Pancreas (tissue), 10 donors: ENCODE data around the gene CARS2. TPM values are rescaled to one million over a fixed set of nuclear protein-coding genes. Genes with fewer than 3 reads are reported as not detected.

Experiments used
- ATAC-seq, 4 donors: fragments of 200-7000 bp; cut with Tn5 transposase; one replicate each; pipeline versions ENCODE4 v1.8.0 to v1.9.1; 2020; ENCODE audit warnings: mild to moderate bottlenecking in 4 of 4, moderate library complexity in 4 of 4
- DNase-seq, 6 donors: peaks; one replicate each; pipeline ENCODE4 v3.0.0-alpha.2; 2020
- FAIRE-seq: peaks from 2 replicates; lab custom pipeline; 2012; peaks lifted over from hg19 to GRCh38; lab: Jason Lieb, UNC
- H3K27ac ChIP-seq, 4 donors: fragments of 200-600 bp; sonication (generic); 1 replicate in 3 of 4; 2 replicates in 1 of 4; pipeline versions ENCODE4 v1.5.0 to v1.8.0; 2020
- H3K27me3 ChIP-seq, 4 donors: fragments of 200-600 bp; one replicate each; pipeline ENCODE4 v1.8.0; 2021
- H3K36me3 ChIP-seq, 3 donors: fragments of 200-600 bp; sonication (generic) in 1 of 3; one replicate each; pipeline versions ENCODE4 v1.5.0 to v1.8.0; 2020 to 2021
- H3K4me1 ChIP-seq, 3 donors: fragments of 200-600 bp; one replicate each; pipeline ENCODE4 v1.8.0; 2021
- H3K4me3 ChIP-seq, 4 donors: fragments of 200-600 bp; sonication (generic) in 2 of 4; one replicate each; pipeline versions ENCODE4 v1.5.0 to v1.8.0; 2020 to 2021
- H3K9me3 ChIP-seq, 4 donors: fragments of 200-600 bp; one replicate each; pipeline ENCODE4 v1.8.0; 2021
- WGBS, 2 donors: extraction: QIAGEN DNeasy Blood & Tissue Kit; methylation state at CpG; one replicate each; pipeline ENCODE4 v1.1.7; 2013; 5-methylcytosine and 5-hydroxymethylcytosine counted together
- intact Hi-C, 3 donors: fragments of 100-400 bp; cut with DNase I; formaldehyde crosslinking; loops; one replicate each; pipeline versions ENCODE4 v1.11.1 to v1.14.2; 2022
- polyA plus RNA-seq, 2 donors: library from polyadenylated mRNA; stranded (reverse); fragments of 200-250 nt; gene quantifications; one replicate each; pipeline ENCODE4 v1.2.3, GENCODE V29; 2013
- total RNA-seq, 6 donors: library from RNA; stranded (reverse); fragmentation: NEBNext Ultra II Directional in 4 of 6; extraction: Animal tissue kit (Norgen Biotek cat#: 25700) in 4 of 6; gene quantifications; one replicate each; pipeline versions ENCODE4 v1.2.1 to v1.2.4, GENCODE V29; 2021 to 2023
- TF ChIP-seq, protein P1 (sequence below), 4 donors: fragments of 200-600 bp; sonication (generic) in 3 of 4; IDR thresholded peaks; one replicate each; pipeline versions ENCODE4 v1.5.0 to v1.8.0; 2021; ENCODE audit warnings: antibody characterized with exemption in 4 of 4
- donor health status: healthy with polysubstance abuse.
- donor health status: DM: no; HTN: no; CAD: no; lungs with moderate emphysema.
- donor health status: DM: no; HTN: no; CAD: no.
- donor health status: control.
- donor health status: control.
- donor health status: Bipolar disorder and iron deficiency.
- donor health status: DM: yes; HTN: yes; CAD: no.
- donor health status: DM: no; HTN: no; CAD: no.
- donor health status: DM: no; HTN: no; CAD: no.
- donor health status: DM: yes; HTN: yes; CAD: no.

Gene CARS2
- total and polyA plus RNA-seq, 8 donors = 18.2 to 98.7 (median 23.7) TPM

DNA sequence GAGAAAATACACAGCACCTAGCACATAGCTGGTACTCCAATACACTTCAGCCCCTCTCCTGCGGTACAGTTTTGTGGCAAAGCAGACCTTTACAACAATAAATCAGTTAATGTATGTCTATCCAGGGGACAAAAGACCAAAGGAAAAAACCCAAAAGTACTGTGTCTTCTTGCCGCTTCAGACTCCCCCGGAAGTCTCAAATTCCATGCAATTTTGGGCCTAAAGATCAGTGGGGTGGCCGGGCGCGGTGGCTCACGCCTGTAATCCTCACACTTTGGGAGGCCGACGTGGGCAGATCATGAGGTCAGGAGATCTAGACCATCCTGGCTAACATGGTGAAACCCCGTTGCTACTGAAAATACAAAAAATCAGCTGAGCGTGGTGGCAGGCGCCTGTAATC, 16.2 kb downstream of the CARS2 start:
- ATAC-seq (no peak), DNase-seq (peak in 1 of 6 donors; percentile 0), FAIRE-seq (no peak)
- no peaks in the 10 kb centered on the region for H3K27me3 ChIP-seq
- WGBS, 2 donors = 94 to 96% methylated on average over 12 of the region's 12 CpGs
- peaks cover 0 to 4% (median 0%) of the 10 kb centered on the region in 3 donors for H3K4me1 ChIP-seq
- H3K4me3 ChIP-seq = no peak overlapping the region
- H3K9me3 ChIP-seq = no peaks in the 10 kb centered on the region
- peaks cover 0 to 17% (median 0%) of the 10 kb centered on the region in 3 donors for H3K36me3 ChIP-seq
- H3K27ac ChIP-seq = no peak overlapping the region
- intact Hi-C loops = no loop called here
- TF ChIP-seq, protein P1, sequence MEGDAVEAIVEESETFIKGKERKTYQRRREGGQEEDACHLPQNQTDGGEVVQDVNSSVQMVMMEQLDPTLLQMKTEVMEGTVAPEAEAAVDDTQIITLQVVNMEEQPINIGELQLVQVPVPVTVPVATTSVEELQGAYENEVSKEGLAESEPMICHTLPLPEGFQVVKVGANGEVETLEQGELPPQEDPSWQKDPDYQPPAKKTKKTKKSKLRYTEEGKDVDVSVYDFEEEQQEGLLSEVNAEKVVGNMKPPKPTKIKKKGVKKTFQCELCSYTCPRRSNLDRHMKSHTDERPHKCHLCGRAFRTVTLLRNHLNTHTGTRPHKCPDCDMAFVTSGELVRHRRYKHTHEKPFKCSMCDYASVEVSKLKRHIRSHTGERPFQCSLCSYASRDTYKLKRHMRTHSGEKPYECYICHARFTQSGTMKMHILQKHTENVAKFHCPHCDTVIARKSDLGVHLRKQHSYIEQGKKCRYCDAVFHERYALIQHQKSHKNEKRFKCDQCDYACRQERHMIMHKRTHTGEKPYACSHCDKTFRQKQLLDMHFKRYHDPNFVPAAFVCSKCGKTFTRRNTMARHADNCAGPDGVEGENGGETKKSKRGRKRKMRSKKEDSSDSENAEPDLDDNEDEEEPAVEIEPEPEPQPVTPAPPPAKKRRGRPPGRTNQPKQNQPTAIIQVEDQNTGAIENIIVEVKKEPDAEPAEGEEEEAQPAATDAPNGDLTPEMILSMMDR (IDR thresholded peaks at IDR 0.05) = no peak

DNA sequence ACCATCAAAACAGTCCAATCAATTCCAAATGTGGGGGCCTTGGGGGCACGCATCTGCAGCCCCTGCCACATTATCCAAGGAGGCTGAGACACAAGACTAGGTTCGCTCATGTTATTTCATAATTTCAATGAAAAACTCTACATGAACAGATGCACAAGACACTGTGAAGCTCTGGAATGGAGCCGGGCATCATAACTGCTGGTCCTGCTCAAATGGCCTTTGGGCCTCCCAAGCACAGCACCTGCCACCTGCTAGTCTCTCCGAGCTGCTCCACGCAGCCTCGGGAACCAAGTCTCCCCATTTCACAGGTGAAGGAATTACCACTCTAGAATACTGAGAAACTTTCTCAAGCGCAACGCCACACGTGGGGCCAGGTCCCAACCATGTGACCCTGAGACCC, 16.9 kb downstream of the CARS2 start:
- intact Hi-C loops = no loop called here
- Histone ChIP-seq H3K27ac (no peak overlapping the region), H3K27me3 (no peaks in the 10 kb centered on the region), H3K4me1 (peaks cover 0 to 4% (median 0%) of the 10 kb centered on the region in 3 donors), H3K36me3 (peaks cover 0 to 12% (median 0%) of the 10 kb centered on the region in 3 donors), H3K4me3 (no peak overlapping the region), H3K9me3 (no peaks in the 10 kb centered on the region)
- ATAC-seq (no peak), DNase-seq (peak in 1 of 6 donors; percentile 2), FAIRE-seq (no peak)
- TF ChIP-seq, protein P1 (IDR thresholded peaks at IDR 0.05) = no peak
- 87 to 90% methylated on average over 9 of the region's 9 CpGs for whole genome bisulfite sequencing, 2 donors

DNA sequence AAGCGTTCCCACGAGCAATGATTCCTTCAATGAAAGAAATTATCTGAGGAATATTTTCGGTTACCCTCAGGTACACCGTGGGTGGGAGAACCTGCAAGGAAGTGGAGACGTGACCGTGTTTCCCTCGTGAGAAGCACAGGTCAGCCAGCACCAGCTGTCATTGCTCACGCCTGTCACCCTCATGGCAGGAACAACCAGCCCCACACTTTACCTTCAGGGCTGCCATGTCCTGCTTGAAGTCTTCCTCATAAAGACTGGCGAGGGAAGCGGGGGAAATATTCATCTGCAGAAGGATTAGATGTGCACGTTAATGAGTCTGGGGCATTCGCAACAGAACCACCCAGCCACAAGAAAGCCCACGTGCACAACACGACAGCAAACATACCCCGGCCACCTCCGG, 18.2 kb downstream of the CARS2 start:
- no peak for ATAC-seq
- Histone ChIP-seq H3K4me3 (no peak overlapping the region), H3K27me3 (no peaks in the 10 kb centered on the region), H3K9me3 (no peaks in the 10 kb centered on the region), H3K4me1 (peaks cover 0 to 8% (median 0%) of the 10 kb centered on the region in 3 donors), H3K36me3 (peaks cover 0 to 12% (median 0%) of the 10 kb centered on the region in 3 donors), H3K27ac (no peak overlapping the region)
- TF ChIP-seq, protein P1 (IDR thresholded peaks at IDR 0.05) = no peak
- DNase-seq = peak in 1 of 6 donors; percentile 6
- FAIRE-seq = no peak
- WGBS, 2 donors = 91 to 94% methylated on average over 16 of the region's 16 CpGs
- intact Hi-C loops = no loop called here

DNA sequence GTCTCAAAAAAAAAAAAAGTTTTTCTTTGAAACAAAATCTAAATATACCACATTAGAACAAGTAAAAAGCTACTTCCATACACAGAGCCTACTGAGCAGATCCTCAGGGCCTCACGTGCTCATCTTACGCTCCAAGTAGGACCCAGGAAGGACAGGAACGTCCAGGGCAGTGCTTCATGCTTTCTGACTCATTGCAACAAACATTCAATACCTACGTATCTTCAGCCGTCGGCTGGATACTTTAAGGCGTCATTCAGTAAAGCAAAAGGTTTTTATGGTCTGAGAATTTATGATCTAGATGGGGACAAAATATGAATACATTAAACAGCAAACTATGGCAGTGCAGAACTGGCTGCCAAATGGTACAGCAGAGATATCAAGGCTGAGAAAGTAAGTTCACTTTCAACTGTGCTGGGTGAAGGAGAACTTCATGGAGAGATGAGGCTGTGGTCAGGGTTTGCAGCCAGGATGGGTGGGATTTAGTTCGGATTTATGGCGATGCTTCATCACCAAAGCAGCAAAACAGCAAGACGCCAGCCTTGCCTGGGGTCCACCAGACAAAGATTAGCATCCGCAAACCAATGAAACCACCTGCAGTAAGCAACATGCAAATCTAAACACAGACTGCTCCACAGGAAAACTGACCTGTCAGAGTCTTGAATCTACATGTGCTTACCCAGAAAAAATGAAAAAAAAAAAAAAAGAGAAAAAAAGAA, 20.5 kb downstream of the CARS2 start:
- Histone ChIP-seq H3K4me1 (peaks cover 0 to 6% (median 0%) of the 10 kb centered on the region in 3 donors), H3K36me3 (peaks cover 0 to 24% (median 0%) of the 10 kb centered on the region in 3 donors), H3K9me3 (no peaks in the 10 kb centered on the region), H3K4me3 (no peak overlapping the region), H3K27me3 (no peaks in the 10 kb centered on the region), H3K27ac (no peak overlapping the region)
- TF ChIP-seq, protein P1 (IDR thresholded peaks at IDR 0.05) = no peak
- FAIRE-seq (peak; percentile 84), ATAC-seq (no peak), DNase-seq (peak in 1 of 6 donors; percentile 1)
- intact Hi-C loops = no loop called here
- WGBS, 2 donors = 92 to 93% methylated on average over 11 of the region's 11 CpGs
